IMR-90 (cell line): ENCODE measurements around the gene MAP3K9. TPM values are rescaled to one million over a fixed set of nuclear protein-coding genes. Genes with fewer than 3 reads are reported as not detected.

Experiments
- ATAC-seq: fragments of 200-7000 bp; cut with Tn5 transposase; 2 replicates; pipeline ENCODE4 v1.9.1; 2020; ENCODE audit warnings: low read depth, mild to moderate bottlenecking, moderate library complexity
- BruUV-seq: library from RNA; stranded (reverse); fragments of 400-500 nt; replicated peaks from 2 replicates; lab custom pipeline; 2021; lab: Mats Ljungman, UMichigan
- CTCF ChIA-PET: fragments of 300-600 bp; formaldehyde crosslinking; extraction: SDS; loops from one replicate; lab custom pipeline; 2021; ENCODE audit warnings: antibody characterized with exemption; lab: Yijun Ruan, JAX
- POLR2A ChIA-PET: fragments of 300-600 bp; sonication (Branson Sonifier 250); formaldehyde crosslinking; loops from one replicate; lab custom pipeline; 2022; ENCODE audit warnings: antibody characterized with exemption; ENCODE audit not compliant: unreplicated experiment; lab: Charles Lee
- DNase-seq: peaks from one replicate; pipeline ENCODE4 v3.0.0; 2013
- H2AFZ ChIP-seq: replicated peaks from 2 replicates; pipeline ENCODE3; 2013; ENCODE audit warnings: low read length, mild to moderate bottlenecking; ENCODE audit not compliant: poor library complexity
- H2AK5ac ChIP-seq: 2 replicates; pipeline ENCODE4 v1.6.1; 2013; ENCODE audit warnings: low read depth, low read length, inconsistent platforms
- H2AK9ac ChIP-seq: replicated peaks from 2 replicates; pipeline ENCODE3; 2013; ENCODE audit warnings: mild to moderate bottlenecking, low read depth, low read length, moderate library complexity; ENCODE audit not compliant: poor library complexity
- H2BK120ac ChIP-seq: 2 replicates; pipeline ENCODE4 v1.6.1; 2013; ENCODE audit warnings: low read depth, low read length, inconsistent platforms
- H2BK15ac ChIP-seq: 3 replicates; pipeline ENCODE4 v1.6.1; 2013; ENCODE audit warnings: low read depth, low read length, inconsistent platforms
- H2BK20ac ChIP-seq: 2 replicates; pipeline ENCODE4 v1.6.1; 2013; ENCODE audit warnings: low read depth, mild to moderate bottlenecking, inconsistent platforms, low read length, moderate library complexity
- H2BK5ac ChIP-seq: 2 replicates; pipeline ENCODE4 v1.6.1; 2013; ENCODE audit warnings: mild to moderate bottlenecking, low read depth, low read length, inconsistent platforms; ENCODE audit not compliant: poor library complexity, severe bottlenecking
- H3K14ac ChIP-seq: replicated peaks from 2 replicates; pipeline ENCODE4 v1.6.1; 2013; ENCODE audit warnings: low read depth, low read length, inconsistent platforms
- H3K18ac ChIP-seq: 2 replicates; pipeline ENCODE4 v1.6.1; 2013; ENCODE audit warnings: low read depth, low read length, control low read depth
- H3K23ac ChIP-seq: 2 replicates; pipeline ENCODE4 v1.6.1; 2013; ENCODE audit warnings: low read depth, low read length, inconsistent platforms
- H3K27ac ChIP-seq: 2 replicates; pipeline ENCODE4 v1.5.1; 2013; ENCODE audit warnings: mild to moderate bottlenecking, control low read depth, low read length; ENCODE audit not compliant: insufficient read depth
- H3K27me3 ChIP-seq: 2 replicates; pipeline ENCODE4 v1.6.1; 2013; ENCODE audit warnings: low read length; ENCODE audit not compliant: control insufficient read depth, insufficient read depth
- H3K36me3 ChIP-seq: 2 replicates; pipeline ENCODE4 v1.6.1; 2013; ENCODE audit warnings: low read length, mixed read lengths; ENCODE audit not compliant: control insufficient read depth, insufficient read depth
- H3K4ac ChIP-seq: 2 replicates; pipeline ENCODE4 v1.6.1; 2013; ENCODE audit warnings: low read depth, low read length, inconsistent platforms
- H3K4me1 ChIP-seq: 2 replicates; pipeline ENCODE4 v1.6.1; 2013; ENCODE audit warnings: low read length, mixed read lengths; ENCODE audit not compliant: control insufficient read depth, insufficient read depth
- H3K4me2 ChIP-seq: 2 replicates; pipeline ENCODE4 v1.6.1; 2013; ENCODE audit warnings: low read depth, mild to moderate bottlenecking, control low read depth, low read length, moderate library complexity
- H3K4me3 ChIP-seq: 2 replicates; pipeline ENCODE4 v1.5.1; 2013; ENCODE audit warnings: low read depth, mild to moderate bottlenecking, control low read depth, low read length, moderate library complexity; ENCODE audit not compliant: insufficient read depth
- H3K56ac ChIP-seq: 2 replicates; pipeline ENCODE4 v1.6.1; 2013; ENCODE audit warnings: low read length, inconsistent platforms; ENCODE audit not compliant: insufficient read depth; ENCODE audit errors: extremely low read depth
- H3K79me1 ChIP-seq, 2 experiments: 2 replicates each; pipeline ENCODE4 v1.6.1; 2013; ENCODE audit warnings: low read length in 2 of 2, inconsistent platforms in 1 of 2, low read depth in 1 of 2
- H3K9ac ChIP-seq: 2 replicates; pipeline ENCODE4 v1.6.1; 2013; ENCODE audit warnings: low read depth, low read length, control low read depth
- H3K9me1 ChIP-seq: 2 replicates; pipeline ENCODE4 v1.6.1; 2013; ENCODE audit warnings: low read length, inconsistent platforms; ENCODE audit not compliant: insufficient read depth
- H3K9me3 ChIP-seq: 2 replicates; pipeline ENCODE4 v1.6.1; 2013; ENCODE audit warnings: low read length; ENCODE audit not compliant: control insufficient read depth, insufficient read depth
- H4K20me1 ChIP-seq: 2 replicates; pipeline ENCODE4 v1.6.1; 2013; ENCODE audit warnings: low read length, inconsistent platforms; ENCODE audit not compliant: insufficient read depth
- H4K5ac ChIP-seq: 2 replicates; pipeline ENCODE4 v1.6.1; 2013; ENCODE audit warnings: mild to moderate bottlenecking, low read depth, low read length, control low read depth
- H4K8ac ChIP-seq, 2 experiments: 2 replicates each; pipeline ENCODE4 v1.6.1; 2013; ENCODE audit warnings: low read depth in 2 of 2, low read length in 2 of 2, control low read depth in 1 of 2, inconsistent platforms in 1 of 2
- H4K91ac ChIP-seq: 2 replicates; pipeline ENCODE4 v1.6.1; 2013; ENCODE audit warnings: low read depth, low read length, inconsistent platforms; ENCODE audit not compliant: insufficient read depth
- CEBPB ChIP-seq: IDR thresholded peaks from 2 replicates; pipeline ENCODE4 v1.6.1; 2012; ENCODE audit warnings: low read depth, low read length, improper control_type of control experiment
- CHD1 ChIP-seq: IDR thresholded peaks from 2 replicates; pipeline ENCODE4 v1.6.1; 2012; ENCODE audit warnings: low read depth, low read length, improper control_type of control experiment
- ELK1 ChIP-seq: fragments of 150-350 bp; IDR thresholded peaks from 2 replicates; pipeline ENCODE4 v1.6.1; 2016; ENCODE audit warnings: low read depth, mild to moderate bottlenecking, low read length, moderate library complexity, borderline replicate concordance
- MAFK ChIP-seq: IDR thresholded peaks from 2 replicates; pipeline ENCODE4 v1.6.1; 2012; ENCODE audit warnings: low read depth, low read length, improper control_type of control experiment
- MAZ ChIP-seq: IDR thresholded peaks from 2 replicates; pipeline ENCODE4 v1.6.1; 2012; ENCODE audit warnings: low read depth, mild to moderate bottlenecking, low read length, improper control_type of control experiment, moderate library complexity, borderline replicate concordance
- MXI1 ChIP-seq: IDR thresholded peaks from 2 replicates; pipeline ENCODE4 v1.6.1; 2012; ENCODE audit warnings: low read depth, mild to moderate bottlenecking, low read length, moderate library complexity, borderline replicate concordance
- POLR2A ChIP-seq: IDR thresholded peaks from 2 replicates; pipeline ENCODE4 v1.6.1; 2012; ENCODE audit warnings: mild to moderate bottlenecking, low read depth, low read length
- RAD21 ChIP-seq: IDR thresholded peaks from 2 replicates; pipeline ENCODE4 v1.6.1; 2012; ENCODE audit warnings: low read length, improper control_type of control experiment
- RCOR1 ChIP-seq: IDR thresholded peaks from 2 replicates; pipeline ENCODE4 v1.6.1; 2012; ENCODE audit warnings: mild to moderate bottlenecking, low read length, improper control_type of control experiment; ENCODE audit not compliant: insufficient replicate concordance
- RFX5 ChIP-seq: IDR thresholded peaks from 2 replicates; pipeline ENCODE4 v1.8.0; 2012; ENCODE audit warnings: low read depth, mild to moderate bottlenecking, low read length, moderate library complexity
- SMC3 ChIP-seq: fragments of 150-350 bp; IDR thresholded peaks from 2 replicates; pipeline ENCODE4 v1.6.1; 2016; ENCODE audit warnings: low read depth, mild to moderate bottlenecking, antibody characterized with exemption, low read length, moderate library complexity
- USF2 ChIP-seq: fragments of 150-350 bp; IDR thresholded peaks from 2 replicates; pipeline ENCODE4 v1.6.1; 2017; ENCODE audit warnings: mild to moderate bottlenecking, antibody characterized with exemption, low read length, low read depth
- WGBS, 2 experiments: methylation state at CpG; one replicate each; pipeline versions ENCODE4 v1.1.5 to v1.1.7; 2013; ENCODE audit warnings: missing lambda C conversion rate in 2 of 2; ENCODE audit not compliant: insufficient read length in 1 of 2; ENCODE audit errors: extremely low coverage in 2 of 2; 5-methylcytosine and 5-hydroxymethylcytosine counted together
- dilution Hi-C: fragments of 300-500 bp; cut with HindIII; formaldehyde crosslinking; loops from one replicate; pipeline ENCODE4 v1.14.3; 2018; ENCODE audit warnings: low sequenced_read_pairs; ENCODE audit not compliant: unreplicated experiment
- in situ Hi-C: fragments of 300-500 bp; cut with MboI; formaldehyde crosslinking; loops from 3 replicates; pipeline ENCODE4 v1.14.3; 2019; ENCODE audit warnings: low sequenced_read_pairs, inconsistent platforms, mixed read lengths
- intact Hi-C: fragments of 100-400 bp; cut with micrococcal nuclease; formaldehyde crosslinking; loops from 2 replicates; pipeline ENCODE4 v1.10.0; 2022
- polyA plus RNA-seq, 3 experiments: library from polyadenylated mRNA; depleted of rRNA; stranded (reverse); fragments of >200 nt; gene quantifications; 2 replicates each; pipeline ENCODE4 v1.2.3, GENCODE V29; 2012; ENCODE audit warnings: low replicate concordance in 1 of 3
- total RNA-seq: library from RNA; depleted of rRNA; stranded (reverse); fragments of >200 nt; gene quantifications from 2 replicates; pipeline ENCODE4 v1.2.3, GENCODE V29; 2012

MAP3K9 gene
- total and polyA plus RNA-seq, 2 of the 4 experiments (the other 2 are of a cell fraction): 0.17 to 0.18 TPM

GRCh38 chr14:70713511-70713916 is 95.8 kb downstream of the MAP3K9 start:
- TF ChIP-seq POLR2A: no peak
- no peak for TF ChIP-seq MXI1
- TF ChIP-seq MAZ: no peak
- TF ChIP-seq USF2: no peak
- no peak for TF ChIP-seq CEBPB
- TF ChIP-seq CHD1: no peak
- TF ChIP-seq SMC3: no peak
- no peak for TF ChIP-seq RCOR1
- no peak for TF ChIP-seq RFX5
- TF ChIP-seq RAD21: no peak
- TF ChIP-seq MAFK: no peak
- TF ChIP-seq ELK1: no peak
- no peak overlapping the region for H2BK20ac ChIP-seq
- no peaks in the 10 kb centered on the region for H3K4me1 ChIP-seq
- H4K5ac ChIP-seq: no peak overlapping the region
- no peak overlapping the region for H3K23ac ChIP-seq
- H4K91ac ChIP-seq: no peak overlapping the region
- ATAC-seq (no peak), DNase-seq (no peak)
- H3K36me3 ChIP-seq: no peaks in the 10 kb centered on the region
- no peaks in the 10 kb centered on the region for H3K79me1 ChIP-seq
- no peak overlapping the region for H2AK5ac ChIP-seq
- H3K9me3 ChIP-seq: no peaks in the 10 kb centered on the region
- CTCF ChIA-PET: interaction anchor here (0.7 kb wide), 1 partner anchor 23 kb away, joined by 3 read pairs; no protein-coding TSS in a partner anchor
- no peak overlapping the region for H3K4me2 ChIP-seq
- dilution Hi-C loops: no loop called here
- no peak overlapping the region for H3K18ac ChIP-seq
- no TSS peak for BruUV-seq
- intact Hi-C loops: loop anchor here (5.0 to 10.0 kb wide), 4 partner anchors 174 to 619 kb away; no protein-coding TSS in a partner anchor
- no peak overlapping the region for H2BK5ac ChIP-seq
- no peak overlapping the region for H2BK15ac ChIP-seq
- no CpG with 5 or more reads among the region's 3 CpGs for WGBS, 2 experiments
- no peak overlapping the region for H3K4ac ChIP-seq
- no peak overlapping the region for H3K4me3 ChIP-seq
- no peak overlapping the region for H3K9ac ChIP-seq
- POLR2A ChIA-PET: interaction anchor here (0.8 kb wide), 1 partner anchor 336 kb away, joined by 10 read pairs; no protein-coding TSS in a partner anchor
- peaks cover 26% of the 10 kb centered on the region for H3K27me3 ChIP-seq
- H3K9me1 ChIP-seq: no peaks in the 10 kb centered on the region
- no peak overlapping the region for H2AFZ ChIP-seq
- H4K20me1 ChIP-seq: no peaks in the 10 kb centered on the region
- H3K27ac ChIP-seq: no peak overlapping the region
- in situ Hi-C loops: no loop called here
- no peak overlapping the region for H2AK9ac ChIP-seq
- no peak overlapping the region for H2BK120ac ChIP-seq
- no peak overlapping the region for H3K56ac ChIP-seq
- no peak overlapping the region for H3K14ac ChIP-seq
- H4K8ac ChIP-seq: no peak overlapping the region
